Breast epithelium (tissue), 4 donors: ENCODE data around the gene JAGN1. TPM values are rescaled to one million over a fixed set of nuclear protein-coding genes. Genes with fewer than 3 reads are reported as not detected.

Experiments
- DNase-seq, 2 donors: peaks; one replicate each; pipeline ENCODE4 v3.0.0-alpha.2; 2019; ENCODE audit warnings: low spot score in 2 of 2
- H3K27ac ChIP-seq, 2 donors: fragments of 200-600 bp; sonication (generic) in 1 of 2; one replicate each; pipeline ENCODE4 v1.5.1; 2016 to 2019; ENCODE audit warnings: mild to moderate bottlenecking in 1 of 2
- H3K27me3 ChIP-seq, 2 donors: fragments of 200-600 bp; sonication (generic) in 1 of 2; one replicate each; pipeline versions ENCODE4 v1.5.1 to v1.6.0; 2017 to 2019; ENCODE audit warnings: control low read depth in 1 of 2, mild to moderate bottlenecking in 1 of 2
- H3K36me3 ChIP-seq: fragments of 200-600 bp; one replicate; pipeline ENCODE4 v1.5.1; 2019
- H3K4me1 ChIP-seq, 2 donors: fragments of 200-600 bp; sonication (generic); one replicate each; pipeline ENCODE4 v1.5.1; 2016 to 2019; ENCODE audit warnings: control low read depth in 1 of 2
- H3K4me3 ChIP-seq, 3 donors: fragments of 200-600 bp; sonication (generic); 1 replicate in 2 of 3; 2 replicates in 1 of 3; pipeline ENCODE4 v1.5.1; 2016 to 2019; ENCODE audit warnings: mild to moderate bottlenecking in 3 of 3, moderate library complexity in 2 of 3
- H3K9me3 ChIP-seq, 2 donors: fragments of 200-600 bp; sonication (generic) in 1 of 2; one replicate each; pipeline ENCODE4 v1.5.1; 2016 to 2019; ENCODE audit warnings: control low read depth in 1 of 2
- CTCF ChIP-seq, 3 donors: fragments of 450-650 bp; IDR thresholded peaks; one replicate each; pipeline ENCODE4 v1.5.1; 2016 to 2017; ENCODE audit warnings: antibody characterized with exemption in 3 of 3, mild to moderate bottlenecking in 3 of 3, moderate library complexity in 3 of 3
- POLR2A ChIP-seq: fragments of 450-650 bp; IDR thresholded peaks from one replicate; pipeline ENCODE4 v1.6.1; 2016; ENCODE audit warnings: antibody characterized with exemption, mild to moderate bottlenecking, moderate library complexity
- POLR2AphosphoS5 ChIP-seq, 3 donors: sonication (generic); formaldehyde crosslinking; IDR thresholded peaks; one replicate each; pipeline ENCODE4 v1.6.1; 2017; ENCODE audit warnings: antibody characterized with exemption in 3 of 3
- intact Hi-C: fragments of 100-400 bp; cut with DNase I; formaldehyde crosslinking; loops from one replicate; pipeline ENCODE4 v1.15.1; 2023; ENCODE audit warnings: low total_unique reads
- total RNA-seq, 3 donors: library from RNA; depleted of rRNA; stranded (reverse); fragments of >200 nt; gene quantifications; one replicate each; pipeline ENCODE4 v1.1.0, GENCODE V29; 2016

Gene JAGN1
- total RNA-seq, 3 donors from 2014 or later, result 34.1 to 73.1 (median 56.5) TPM

- Histone ChIP-seq H3K27me3 (no peaks in the 10 kb centered on the region), H3K27ac (no peak overlapping the region), H3K36me3 (no peaks in the 10 kb centered on the region), H3K9me3 (no peaks in the 10 kb centered on the region), H3K4me3 (no peak overlapping the region), H3K4me1 (no peaks in the 10 kb centered on the region)
- intact Hi-C loops, result no loop called here
- no peak for TF ChIP-seq POLR2AphosphoS5 (IDR thresholded peaks at IDR 0.05)
- TF ChIP-seq CTCF (IDR thresholded peaks at IDR 0.05), result no peak
- TF ChIP-seq POLR2A, result no peak
- no peak for DNase-seq
Observed at GRCh38 chr3:9884555-9885165, 5.8 kb upstream of the JAGN1 start.

DNA sequence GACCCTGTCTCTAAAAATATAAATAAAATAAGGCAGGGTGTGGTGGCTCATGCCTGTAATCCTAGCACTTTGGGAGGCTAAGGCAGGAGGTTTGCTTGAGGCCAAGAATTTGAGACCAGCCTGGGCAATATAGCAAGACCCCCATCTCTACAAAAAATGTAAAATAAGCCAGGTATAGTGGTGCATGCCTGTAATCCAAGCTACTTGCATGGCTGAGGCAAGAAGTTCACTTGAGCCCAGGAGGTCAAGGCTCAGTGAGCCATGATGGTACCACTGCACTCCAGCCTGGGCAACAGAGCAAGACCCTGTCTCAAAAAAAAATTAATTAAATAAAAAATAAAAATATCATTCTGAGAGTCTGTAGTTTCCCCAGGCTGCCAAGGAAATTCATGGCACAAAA lies 4.1 kb upstream of the JAGN1 start:
- Histone ChIP-seq H3K27me3 (no peaks in the 10 kb centered on the region), H3K4me3 (no peak overlapping the region), H3K4me1 (no peaks in the 10 kb centered on the region), H3K36me3 (no peaks in the 10 kb centered on the region), H3K9me3 (no peaks in the 10 kb centered on the region), H3K27ac (no peak overlapping the region)
- no peak for DNase-seq
- intact Hi-C loops, result no loop called here
- TF ChIP-seq CTCF (IDR thresholded peaks at IDR 0.05) (no peak), POLR2A (no peak), POLR2AphosphoS5 (IDR thresholded peaks at IDR 0.05) (no peak)

DNA sequence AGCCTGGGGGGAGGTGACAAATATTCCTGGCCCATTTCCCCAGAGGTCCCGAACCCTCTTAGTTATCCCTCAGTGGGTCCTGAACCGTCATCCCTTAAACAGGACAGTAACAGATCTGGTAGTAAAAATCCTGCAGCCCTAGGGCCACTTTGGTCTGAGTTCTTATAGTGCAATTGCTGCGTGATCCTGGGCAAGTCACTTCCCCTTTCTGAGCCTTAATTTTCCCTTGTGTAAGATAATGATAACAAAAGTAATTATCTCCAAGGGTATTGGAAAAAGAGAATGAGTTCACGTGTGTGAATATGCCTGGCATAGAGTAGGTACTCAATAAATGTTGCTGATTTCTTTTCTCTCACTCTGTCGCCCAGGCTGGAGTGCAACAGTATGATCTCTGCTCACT lies 2.9 kb upstream of the JAGN1 start:
- Histone ChIP-seq H3K4me1 (no peaks in the 10 kb centered on the region), H3K36me3 (no peaks in the 10 kb centered on the region), H3K27me3 (no peaks in the 10 kb centered on the region), H3K9me3 (no peaks in the 10 kb centered on the region), H3K27ac (no peak overlapping the region), H3K4me3 (no peak overlapping the region)
- no peak for TF ChIP-seq POLR2AphosphoS5 (IDR thresholded peaks at IDR 0.05)
- no peak for TF ChIP-seq POLR2A
- no peak for TF ChIP-seq CTCF (IDR thresholded peaks at IDR 0.05)
- DNase-seq, result no peak
- intact Hi-C loops, result no loop called here

GRCh38 chr3:9888540-9888939 lies 1.9 kb upstream of the JAGN1 start:
- H3K27ac ChIP-seq, result no peak overlapping the region
- no peak for DNase-seq
- intact Hi-C loops, result no loop called here
- peaks cover 3% of the 10 kb centered on the region for H3K36me3 ChIP-seq
- H3K27me3 ChIP-seq, result no peaks in the 10 kb centered on the region
- H3K4me1 ChIP-seq, result no peaks in the 10 kb centered on the region
- TF ChIP-seq CTCF (IDR thresholded peaks at IDR 0.05) (no peak), POLR2A (no peak), POLR2AphosphoS5 (IDR thresholded peaks at IDR 0.05) (no peak)
- no peaks in the 10 kb centered on the region for H3K9me3 ChIP-seq
- H3K4me3 ChIP-seq, result no peak overlapping the region

DNA sequence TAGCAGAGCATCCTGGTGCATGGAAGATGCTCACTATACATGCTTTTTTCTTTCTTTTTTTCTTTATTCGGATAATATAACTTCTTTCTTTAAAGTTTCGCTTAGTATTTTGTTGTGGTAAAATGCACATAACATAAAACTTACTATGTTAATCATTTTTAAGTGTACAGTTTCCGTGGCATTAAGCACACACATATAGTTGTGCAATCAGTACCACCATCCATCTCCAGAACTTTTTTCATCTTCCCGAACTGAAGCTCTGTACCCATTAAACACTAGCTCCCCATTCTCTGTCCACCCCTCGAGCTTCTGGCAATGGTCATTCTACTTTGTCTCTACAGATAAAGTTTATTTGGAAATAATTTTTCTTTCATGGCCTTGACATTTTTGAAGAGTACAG lies 1.0 kb upstream of the JAGN1 start:
- Histone ChIP-seq H3K9me3 (no peaks in the 10 kb centered on the region), H3K4me3 (no peak overlapping the region), H3K27ac (no peak overlapping the region), H3K36me3 (peaks cover 5% of the 10 kb centered on the region), H3K4me1 (no peaks in the 10 kb centered on the region), H3K27me3 (no peaks in the 10 kb centered on the region)
- intact Hi-C loops, result no loop called here
- DNase-seq, result no peak
- no peak for TF ChIP-seq POLR2A
- TF ChIP-seq CTCF (IDR thresholded peaks at IDR 0.05), result no peak
- TF ChIP-seq POLR2AphosphoS5 (IDR thresholded peaks at IDR 0.05), result no peak
